ENCODE results near the gene EVC2. TPM values are rescaled to one million over a fixed set of nuclear protein-coding genes. Genes with fewer than 3 reads are reported as not detected.

The EVC2 gene
- total and polyA plus RNA-seq, 9 of the 15 experiments (the other 6 are each of a cell fraction or from before 2014, with no cell fraction given) = 0.03 to 0.55 (median 0.38) TPM; not detected in 1

- in situ Hi-C loops (cut with MboI) = no loop called here
- no peak for DNase-seq (ENCODE audit: extremely low read depth in 1 of 4, low spot score in 3 of 4)
- Histone ChIP-seq H3K9me3 (replicated peaks; ENCODE audit: control insufficient read depth, insufficient read depth, low read depth, low read length) (no peaks in the 10 kb centered on the region), H3K27ac (ENCODE audit: extremely low read depth, low read depth, low read length) (no peak overlapping the region), H2AFZ (ENCODE audit: low read depth, low read length) (no peak overlapping the region), H3K79me2 (ENCODE audit: control insufficient read depth, insufficient read depth, low read length) (no peaks in the 10 kb centered on the region), H3K4me1 (replicated peaks in 1 of 2; ENCODE audit: control insufficient read depth in 2 of 2, insufficient read depth in 2 of 2, low read length in 2 of 2) (no peaks in the 10 kb centered on the region), H4K20me1 (replicated peaks; ENCODE audit: control insufficient read depth, insufficient read depth, low read length) (no peaks in the 10 kb centered on the region), H3K4me2 (ENCODE audit: insufficient read depth, low read length) (no peak overlapping the region), H3K9ac (ENCODE audit: insufficient read depth in 1 of 2, low read depth in 2 of 2, low read length in 2 of 2) (no peak overlapping the region), H3K4me3 (no peak overlapping the region), H3K9me1 (ENCODE audit: control insufficient read depth, insufficient read depth, low read length) (no peaks in the 10 kb centered on the region), H3K36me3 (ENCODE audit: control insufficient read depth, insufficient read depth, low read length) (no peaks in the 10 kb centered on the region), H3K27me3 (ENCODE audit: control insufficient read depth in 2 of 2, insufficient read depth in 2 of 2, low read length in 2 of 2) (0 out of 5 replicates have a peak, but pooled peaks cover 0 to 4% of the 10 kb centered on the region in 2 experiments)
- WGBS (ENCODE audit: insufficient coverage, low coverage, missing lambda C conversion rate) = 10% methylated on average over 9 of the region's 11 CpGs
- ChIA-PET POLR2A (no interaction called here), CTCF (ENCODE audit: low intra/inter-chr PET ratio) (interaction anchor here (0.6 kb wide), 1 partner anchor 19 kb away, joined by 5 read pairs; no protein-coding TSS in a partner anchor)
- no TSS peak for BruUV-seq (replicated peaks)
- TF ChIP-seq HCFC1 (IDR thresholded peaks at IDR 0.05; ENCODE audit: low read depth, low read length) = no peak
- no peak for TF ChIP-seq SAP30 (IDR thresholded peaks at IDR 0.05; ENCODE audit: borderline replicate concordance, insufficient read depth, low read depth, low read length, poor library complexity, severe bottlenecking)
- TF ChIP-seq SMARCA5 (IDR thresholded peaks at IDR 0.05) = no peak
- TF ChIP-seq ZNF224 (CRISPR knock-in tag; IDR thresholded peaks at IDR 0.05) = no peak
- TF ChIP-seq ELF2 (CRISPR knock-in tag; IDR thresholded peaks at IDR 0.05) = no peak
- TF ChIP-seq BCL6 (CRISPR knock-in tag; IDR thresholded peaks at IDR 0.05) = no peak
- no peak for TF ChIP-seq MYBL2 (IDR thresholded peaks at IDR 0.05; ENCODE audit: low read depth)
- TF ChIP-seq MYBL2 (CRISPR knock-in tag; IDR thresholded peaks at IDR 0.05; ENCODE audit: borderline replicate concordance) = no peak
- TF ChIP-seq SETDB1 (IDR thresholded peaks at IDR 0.05; ENCODE audit: low read length) = no peak
- no peak for TF ChIP-seq GATAD2A (IDR thresholded peaks at IDR 0.05)
- ATAC-seq = no peak
- FAIRE-seq = no peak
- intact Hi-C loops (cut with micrococcal nuclease) = no loop called here
Observed at GRCh38 chr4:5696341-5696740, 12.0 kb downstream of the EVC2 start.
